ENCODE data around the gene BHLHE40. TPM values are rescaled to one million over a fixed set of nuclear protein-coding genes. Genes with fewer than 3 reads are reported as not detected.

Gene BHLHE40
- total and polyA plus RNA-seq, 3 experiments from 2014 or later: 24.8 to 180 (median 174) TPM

DNA sequence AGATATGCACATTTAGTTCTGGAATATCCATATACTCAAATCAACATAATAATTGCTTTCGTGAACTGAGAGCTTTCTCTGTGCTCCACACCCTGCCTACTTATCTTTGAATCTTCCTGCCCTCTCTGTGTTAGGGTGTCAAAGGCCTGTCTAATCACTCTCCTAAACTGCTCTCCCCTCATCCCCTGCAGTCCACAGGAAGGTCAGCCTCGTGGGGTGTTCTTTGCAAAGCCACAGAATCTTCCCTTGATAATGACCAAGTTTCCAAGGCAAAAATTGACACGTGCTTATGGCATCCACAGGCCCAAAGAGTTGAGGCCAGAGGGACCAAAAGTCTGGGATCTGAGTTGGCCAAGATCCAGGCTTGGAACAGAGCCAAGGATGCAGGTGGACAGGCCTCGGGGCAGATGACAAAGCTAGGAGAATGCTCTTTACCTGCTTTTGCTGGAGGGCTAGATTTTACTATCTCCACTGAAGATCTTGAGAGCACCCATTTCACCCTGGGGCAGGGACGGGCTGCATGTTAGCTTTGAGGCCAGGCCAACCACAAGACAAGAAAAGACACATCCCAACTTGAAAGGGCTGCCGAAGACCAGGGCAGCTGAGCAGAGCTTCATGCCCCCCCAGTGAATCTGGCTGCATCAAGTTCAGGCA lies 20.4 kb downstream of the BHLHE40 start:
- Mint-ChIP-seq H3K36me3 (no peaks in the 10 kb centered on the region), H3K27ac (peak overlapping the region in 3 of 8 donors; percentile 0 to 63 (median 6)), H3K4me3 (no peak overlapping the region), H3K4me1 (peaks cover 24 to 30% (median 26%) of the 10 kb centered on the region in 3 donors), H3K9me3 (no peaks in the 10 kb centered on the region), H3K27me3 (peaks cover 0 to 4% of the 10 kb centered on the region in 2 donors)
- H3K4me1 ChIP-seq (ENCODE audit: insufficient read depth, low read length): peaks cover 8% of the 10 kb centered on the region
- H3K36me3 ChIP-seq (ENCODE audit: insufficient read depth, low read length): no peaks in the 10 kb centered on the region
- no peak overlapping the region for H3K4me3 ChIP-seq (ENCODE audit: low read length)
- no peaks in the 10 kb centered on the region for H3K27me3 ChIP-seq (ENCODE audit: insufficient read depth, low read length, poor library complexity, severe bottlenecking)
- no peak overlapping the region for H3K27ac ChIP-seq (ENCODE audit: low read depth, low read length)
- DNase-seq: no peak
- CTCF ChIA-PET: interaction anchor here (1.9 to 2.0 kb wide), 2 partner anchors 12 to 19 kb away, joined by 4 to 7 read pairs; no protein-coding TSS in a partner anchor
- no peaks in the 10 kb centered on the region for H3K9me3 ChIP-seq (ENCODE audit: low read length)
- POLR2A ChIA-PET: no interaction called here

DNA sequence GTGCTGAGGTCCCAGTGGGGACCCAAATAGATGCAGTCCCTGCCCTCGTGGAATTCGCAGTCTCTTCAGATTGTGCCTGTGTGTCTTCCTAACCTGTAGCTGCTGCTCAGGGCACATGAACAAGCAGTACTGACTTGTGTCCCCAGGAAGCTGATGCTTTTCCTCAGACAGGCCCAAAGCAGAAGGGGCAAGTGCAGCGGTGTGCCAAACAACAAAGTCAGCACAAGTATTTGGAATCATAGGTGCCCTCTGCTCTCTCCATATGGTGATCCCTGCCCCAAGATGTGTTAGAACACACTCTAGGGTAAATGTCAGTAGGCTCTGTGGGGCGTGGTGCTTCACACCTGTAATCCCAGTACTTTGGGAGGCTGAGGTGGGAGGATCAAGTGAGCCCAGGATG lies 21.9 kb downstream of the BHLHE40 start:
- Histone ChIP-seq H3K9me3 (ENCODE audit: low read length) (no peaks in the 10 kb centered on the region), H3K27ac (ENCODE audit: low read depth, low read length) (no peak overlapping the region), H3K36me3 (ENCODE audit: insufficient read depth, low read length) (no peaks in the 10 kb centered on the region), H3K4me1 (ENCODE audit: insufficient read depth, low read length) (peaks cover 8% of the 10 kb centered on the region), H3K4me3 (ENCODE audit: low read length) (no peak overlapping the region), H3K27me3 (ENCODE audit: insufficient read depth, low read length, poor library complexity, severe bottlenecking) (no peaks in the 10 kb centered on the region)
- Mint-ChIP-seq H3K36me3 (no peaks in the 10 kb centered on the region), H3K4me1 (peaks cover 27 to 37% (median 31%) of the 10 kb centered on the region in 3 donors), H3K4me3 (no peak overlapping the region), H3K9me3 (no peaks in the 10 kb centered on the region), H3K27ac (peak overlapping the region in 3 of 8 donors; percentile 66 to 98 (median 94)), H3K27me3 (peaks cover 0 to under 1% of the 10 kb centered on the region in 2 donors)
- no peak for DNase-seq
- ChIA-PET POLR2A (no interaction called here), CTCF (interaction anchor here (0.7 to 1.9 kb wide), 3 partner anchors 14 to 21 kb away, joined by 3 to 4 read pairs (median 3); partner anchors contain the start of gene BHLHE40)

- no peak overlapping the region for H3K4me3 ChIP-seq (ENCODE audit: low read length)
- H3K9me3 ChIP-seq (ENCODE audit: low read length): no peaks in the 10 kb centered on the region
- H3K27me3 ChIP-seq (ENCODE audit: insufficient read depth, low read length, poor library complexity, severe bottlenecking): no peaks in the 10 kb centered on the region
- DNase-seq: no peak
- ChIA-PET POLR2A (no interaction called here), CTCF (interaction anchor here (0.7 to 1.2 kb wide), 2 partner anchors 9 to 22 kb away, joined by 3 read pairs; partner anchors contain the start of gene BHLHE40)
- Mint-ChIP-seq H3K27ac (peak overlapping the region in 6 of 8 donors; percentile 70 to 98 (median 90)), H3K27me3 (no peaks in the 10 kb centered on the region), H3K36me3 (no peaks in the 10 kb centered on the region), H3K9me3 (no peaks in the 10 kb centered on the region), H3K4me1 (peaks cover 31 to 42% (median 34%) of the 10 kb centered on the region in 3 donors), H3K4me3 (peak overlapping the region in 1 of 7 donors; percentile 21)
- H3K4me1 ChIP-seq (ENCODE audit: insufficient read depth, low read length): peaks cover 10% of the 10 kb centered on the region
- H3K27ac ChIP-seq (ENCODE audit: low read depth, low read length): peak overlapping the region; percentile 25
- no peaks in the 10 kb centered on the region for H3K36me3 ChIP-seq (ENCODE audit: insufficient read depth, low read length)
Measured at GRCh38 chr3:5001805-5002173, 22.6 kb downstream of the BHLHE40 start.

- H3K9me3 ChIP-seq (ENCODE audit: low read length): no peaks in the 10 kb centered on the region
- H3K4me1 Mint-ChIP-seq: peaks cover 37 to 48% (median 37%) of the 10 kb centered on the region in 3 donors
- H3K4me3 Mint-ChIP-seq: peak overlapping the region; percentile 6 to 63 (median 37)
- no peaks in the 10 kb centered on the region for H3K27me3 Mint-ChIP-seq
- no peaks in the 10 kb centered on the region for H3K27me3 ChIP-seq (ENCODE audit: insufficient read depth, low read length, poor library complexity, severe bottlenecking)
- CTCF ChIA-PET: interaction anchor here (1.0 to 1.2 kb wide), 2 partner anchors 9 to 23 kb away, joined by 3 read pairs; partner anchors contain the start of gene BHLHE40
- H3K4me3 ChIP-seq (ENCODE audit: low read length): no peak overlapping the region
- peak overlapping the region; percentile 33 for H3K27ac ChIP-seq (ENCODE audit: low read depth, low read length)
- peak in 4 of 5 donors; percentile 56 to 76 (median 68) for DNase-seq
- no peaks in the 10 kb centered on the region for H3K36me3 ChIP-seq (ENCODE audit: insufficient read depth, low read length)
- POLR2A ChIA-PET: no interaction called here
- no peaks in the 10 kb centered on the region for H3K36me3 Mint-ChIP-seq
- no peaks in the 10 kb centered on the region for H3K9me3 Mint-ChIP-seq
- peak overlapping the region; percentile 18 to 98 (median 86) for H3K27ac Mint-ChIP-seq
- peaks cover 16% of the 10 kb centered on the region for H3K4me1 ChIP-seq (ENCODE audit: insufficient read depth, low read length)
Measured at GRCh38 chr3:5002174-5002870, 23.1 kb downstream of the BHLHE40 start.

GRCh38 chr3:5002871-5003247 lies 23.6 kb downstream of the BHLHE40 start:
- Mint-ChIP-seq H3K36me3 (no peaks in the 10 kb centered on the region), H3K4me3 (peak overlapping the region; percentile 6 to 63 (median 29)), H3K27ac (peak overlapping the region; percentile 48 to 98 (median 88)), H3K4me1 (peaks cover 38 to 50% (median 39%) of the 10 kb centered on the region in 3 donors), H3K9me3 (no peaks in the 10 kb centered on the region), H3K27me3 (no peaks in the 10 kb centered on the region)
- H3K27me3 ChIP-seq (ENCODE audit: insufficient read depth, low read length, poor library complexity, severe bottlenecking): no peaks in the 10 kb centered on the region
- no peaks in the 10 kb centered on the region for H3K9me3 ChIP-seq (ENCODE audit: low read length)
- H3K4me1 ChIP-seq (ENCODE audit: insufficient read depth, low read length): peaks cover 17% of the 10 kb centered on the region
- H3K36me3 ChIP-seq (ENCODE audit: insufficient read depth, low read length): no peaks in the 10 kb centered on the region
- H3K4me3 ChIP-seq (ENCODE audit: low read length): no peak overlapping the region
- CTCF ChIA-PET: interaction anchor here (1.0 to 1.2 kb wide), 2 partner anchors 10 to 24 kb away, joined by 3 read pairs; partner anchors contain the start of gene BHLHE40
- H3K27ac ChIP-seq (ENCODE audit: low read depth, low read length): peak overlapping the region; percentile 33
- no peak for DNase-seq
- POLR2A ChIA-PET: no interaction called here

- Mint-ChIP-seq H3K9me3 (no peaks in the 10 kb centered on the region), H3K4me1 (peaks cover 41 to 54% (median 42%) of the 10 kb centered on the region in 3 donors), H3K36me3 (no peaks in the 10 kb centered on the region), H3K27me3 (no peaks in the 10 kb centered on the region), H3K27ac (peak overlapping the region in 6 of 8 donors; percentile 17 to 99 (median 88)), H3K4me3 (no peak overlapping the region)
- no peaks in the 10 kb centered on the region for H3K36me3 ChIP-seq (ENCODE audit: insufficient read depth, low read length)
- H3K4me3 ChIP-seq (ENCODE audit: low read length): no peak overlapping the region
- POLR2A ChIA-PET: no interaction called here
- no peak overlapping the region for H3K27ac ChIP-seq (ENCODE audit: low read depth, low read length)
- CTCF ChIA-PET: interaction anchor here (0.6 to 1.3 kb wide), 3 partner anchors 10 to 294 kb away, joined by 3 to 4 read pairs (median 3); no protein-coding TSS in a partner anchor
- DNase-seq: no peak
- peaks cover 13% of the 10 kb centered on the region for H3K4me1 ChIP-seq (ENCODE audit: insufficient read depth, low read length)
- no peaks in the 10 kb centered on the region for H3K9me3 ChIP-seq (ENCODE audit: low read length)
- no peaks in the 10 kb centered on the region for H3K27me3 ChIP-seq (ENCODE audit: insufficient read depth, low read length, poor library complexity, severe bottlenecking)
Measured at GRCh38 chr3:5004319-5005152, 25.3 kb downstream of the BHLHE40 start.

DNA sequence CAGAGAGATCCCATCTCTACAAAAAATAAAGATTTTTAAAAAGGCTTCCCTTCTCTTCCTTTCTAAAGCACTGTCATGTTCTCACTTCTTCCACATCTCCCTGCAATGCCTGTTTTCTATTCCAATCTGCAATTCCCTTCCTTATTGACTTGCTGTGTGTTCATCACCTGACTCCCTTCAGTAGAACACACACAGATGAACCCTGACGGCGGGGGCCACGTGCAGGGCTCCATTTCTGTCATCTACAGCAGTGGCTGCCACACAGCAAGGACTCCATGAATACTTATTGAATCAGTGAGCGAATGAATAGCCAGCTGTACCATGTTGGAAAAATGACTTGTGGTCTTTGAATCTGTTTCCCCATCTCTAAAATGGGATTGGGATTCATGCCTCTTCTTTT lies 26.1 kb downstream of the BHLHE40 start:
- peaks cover 17% of the 10 kb centered on the region for H3K4me1 ChIP-seq (ENCODE audit: insufficient read depth, low read length)
- H3K27me3 ChIP-seq (ENCODE audit: insufficient read depth, low read length, poor library complexity, severe bottlenecking): no peaks in the 10 kb centered on the region
- Mint-ChIP-seq H3K9me3 (no peaks in the 10 kb centered on the region), H3K27ac (peak overlapping the region in 7 of 8 donors; percentile 17 to 99 (median 86)), H3K27me3 (no peaks in the 10 kb centered on the region), H3K4me1 (peaks cover 35 to 48% (median 37%) of the 10 kb centered on the region in 3 donors), H3K4me3 (peak overlapping the region in 1 of 7 donors; percentile 78), H3K36me3 (no peaks in the 10 kb centered on the region)
- no peak overlapping the region for H3K4me3 ChIP-seq (ENCODE audit: low read length)
- ChIA-PET POLR2A (interaction anchor here (0.7 kb wide), 1 partner anchor 11 kb away, joined by 5 read pairs; no protein-coding TSS in a partner anchor), CTCF (interaction anchor here (0.6 to 1.3 kb wide), 3 partner anchors 11 to 295 kb away, joined by 3 to 4 read pairs (median 3); no protein-coding TSS in a partner anchor)
- H3K36me3 ChIP-seq (ENCODE audit: insufficient read depth, low read length): no peaks in the 10 kb centered on the region
- H3K9me3 ChIP-seq (ENCODE audit: low read length): no peaks in the 10 kb centered on the region
- H3K27ac ChIP-seq (ENCODE audit: low read depth, low read length): no peak overlapping the region
- DNase-seq: no peak

All from CD8-positive, alpha-beta memory T cell (primary cell).